Measurements from ENCODE around the gene OR6J1.

DNA sequence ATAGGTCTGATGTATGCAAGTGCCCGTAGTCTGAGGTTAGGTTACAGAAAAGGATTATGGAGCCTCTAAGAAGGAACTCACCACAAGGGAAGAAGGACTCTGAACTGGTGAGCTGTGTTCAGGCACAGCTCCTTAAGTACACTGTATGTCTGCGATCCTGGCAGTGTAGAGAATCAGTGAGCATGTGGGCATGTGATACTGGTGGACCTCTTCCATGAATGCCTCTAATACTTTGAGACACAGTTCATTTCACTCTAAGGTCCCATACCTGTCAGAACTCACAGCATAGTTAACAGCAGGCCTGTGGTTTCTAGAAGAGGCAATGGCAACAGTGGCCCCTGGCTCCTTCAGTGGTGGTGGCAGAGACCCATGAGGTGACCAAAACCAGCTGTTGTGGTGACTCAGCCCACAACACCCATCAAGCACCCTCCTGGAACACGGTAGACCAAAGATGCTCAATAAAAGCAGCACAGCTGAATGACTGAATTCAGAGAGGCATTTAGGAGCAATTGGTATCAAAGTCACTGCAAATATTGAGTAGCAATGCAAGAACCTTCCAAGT lies 6.9 kb upstream of the OR6J1 start:
- no peak for TF ChIP-seq ZNF155 (tag by site-specific recombination; IDR thresholded peaks at IDR 0.05)
- no peak for TF ChIP-seq ZBTB48 (tag by site-specific recombination; IDR thresholded peaks at IDR 0.05)
- no peak for TF ChIP-seq ZNF23 (tag by site-specific recombination; IDR thresholded peaks at IDR 0.05; ENCODE audit: borderline replicate concordance)
- TF ChIP-seq ZNF2 (tag by site-specific recombination; IDR thresholded peaks at IDR 0.05), result no peak
- no peak for TF ChIP-seq ZNF777 (tag by site-specific recombination; IDR thresholded peaks at IDR 0.05; ENCODE audit: borderline replicate concordance)
- TF ChIP-seq, protein P1, sequence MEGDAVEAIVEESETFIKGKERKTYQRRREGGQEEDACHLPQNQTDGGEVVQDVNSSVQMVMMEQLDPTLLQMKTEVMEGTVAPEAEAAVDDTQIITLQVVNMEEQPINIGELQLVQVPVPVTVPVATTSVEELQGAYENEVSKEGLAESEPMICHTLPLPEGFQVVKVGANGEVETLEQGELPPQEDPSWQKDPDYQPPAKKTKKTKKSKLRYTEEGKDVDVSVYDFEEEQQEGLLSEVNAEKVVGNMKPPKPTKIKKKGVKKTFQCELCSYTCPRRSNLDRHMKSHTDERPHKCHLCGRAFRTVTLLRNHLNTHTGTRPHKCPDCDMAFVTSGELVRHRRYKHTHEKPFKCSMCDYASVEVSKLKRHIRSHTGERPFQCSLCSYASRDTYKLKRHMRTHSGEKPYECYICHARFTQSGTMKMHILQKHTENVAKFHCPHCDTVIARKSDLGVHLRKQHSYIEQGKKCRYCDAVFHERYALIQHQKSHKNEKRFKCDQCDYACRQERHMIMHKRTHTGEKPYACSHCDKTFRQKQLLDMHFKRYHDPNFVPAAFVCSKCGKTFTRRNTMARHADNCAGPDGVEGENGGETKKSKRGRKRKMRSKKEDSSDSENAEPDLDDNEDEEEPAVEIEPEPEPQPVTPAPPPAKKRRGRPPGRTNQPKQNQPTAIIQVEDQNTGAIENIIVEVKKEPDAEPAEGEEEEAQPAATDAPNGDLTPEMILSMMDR (tag by site-specific recombination; IDR thresholded peaks at IDR 0.05), result no peak
- no peak for TF ChIP-seq ZNF146 (tag by site-specific recombination; IDR thresholded peaks at IDR 0.05)
- no peak for TF ChIP-seq ZNF514 (tag by site-specific recombination; IDR thresholded peaks at IDR 0.05)
- TF ChIP-seq ZSCAN23 (tag by site-specific recombination; IDR thresholded peaks at IDR 0.05), result no peak
